ENCODE data around the gene MLLT6. TPM values are rescaled to one million over a fixed set of nuclear protein-coding genes. Genes with fewer than 3 reads are reported as not detected.
A peak's percentile ranks its signal among the peaks of the same experiment; 100 is the strongest.

The MLLT6 gene
- total RNA-seq, 4 donors from 2014 or later: 62.7 to 83.6 (median 73.0) TPM

DNA sequence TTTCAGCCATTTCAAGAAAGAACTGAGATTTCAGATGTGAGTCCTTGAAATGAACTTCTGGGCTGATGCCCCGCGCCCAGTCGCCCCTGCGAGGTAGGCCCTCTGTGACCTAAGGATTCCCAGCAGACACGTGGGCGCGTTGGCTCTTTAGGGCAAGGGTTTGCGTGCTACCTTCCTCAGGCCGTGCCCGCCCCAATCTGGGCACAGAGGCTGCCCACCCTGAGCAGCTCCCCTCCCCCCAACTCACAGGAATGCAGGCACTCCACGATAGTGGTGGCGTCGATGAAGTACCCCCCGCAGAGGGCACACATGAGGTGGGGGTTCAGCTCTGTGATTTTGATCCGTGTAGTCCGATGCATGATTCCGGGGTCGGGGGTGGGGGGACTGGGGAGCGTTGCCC is 35.0 kb downstream of the MLLT6 start:
- Histone ChIP-seq H3K9me3 (no peaks in the 10 kb centered on the region), H3K27ac (replicated peaks in 1 of 4) (no peak overlapping the region), H3K27me3 (no peaks in the 10 kb centered on the region), H3K4me1 (peaks cover 40 to 60% (median 53%) of the 10 kb centered on the region in 4 donors), H3K4me3 (no peak overlapping the region), H3K36me3 (peaks cover 10 to 52% (median 44%) of the 10 kb centered on the region in 4 donors)
- TF ChIP-seq POLR2AphosphoS5 (IDR thresholded peaks at IDR 0.05): no peak
- TF ChIP-seq POLR2A (IDR thresholded peaks at IDR 0.05; ENCODE audit: low read depth): no peak
- TF ChIP-seq CTCF (IDR thresholded peaks at IDR 0.05): no peak
- TF ChIP-seq EP300 (IDR thresholded peaks at IDR 0.05): no peak
- intact Hi-C loops (cut with DNase I): no loop called here
- no peak for DNase-seq (ENCODE audit: extremely low spot score)
- WGBS: 98% methylated on average over 18 of the region's 19 CpGs

DNA sequence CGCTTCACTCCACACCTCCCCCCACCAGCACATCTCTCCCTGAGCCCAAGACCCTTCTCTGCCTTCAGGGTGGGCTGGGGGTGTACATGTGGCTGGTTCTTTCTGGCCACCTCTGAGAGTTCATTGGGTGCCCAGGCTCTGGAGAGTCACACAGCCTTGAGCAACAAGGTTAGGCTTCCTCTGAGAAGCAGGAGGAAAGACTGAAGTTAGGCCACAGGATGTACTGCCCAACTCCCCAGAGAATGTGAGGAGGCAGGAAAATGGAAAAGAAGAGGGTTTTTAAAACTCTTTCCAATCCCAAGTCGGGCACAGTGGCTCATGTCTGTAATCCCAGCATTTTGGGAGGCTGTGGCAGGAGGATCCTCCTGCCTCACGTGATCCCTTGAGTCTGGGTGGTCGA is 35.7 kb downstream of the MLLT6 start:
- H3K27ac ChIP-seq (replicated peaks in 1 of 4): peak overlapping the region; percentile 81 to 89 (median 86)
- intact Hi-C loops (cut with DNase I): no loop called here
- no peak overlapping the region for H3K4me3 ChIP-seq
- H3K4me1 ChIP-seq: peaks cover 39 to 60% (median 52%) of the 10 kb centered on the region in 4 donors
- DNase-seq (ENCODE audit: extremely low spot score): no peak
- peaks cover 10 to 44% (median 40%) of the 10 kb centered on the region in 4 donors for H3K36me3 ChIP-seq
- TF ChIP-seq POLR2AphosphoS5 (IDR thresholded peaks at IDR 0.05) (no peak), EP300 (IDR thresholded peaks at IDR 0.05) (no peak), POLR2A (IDR thresholded peaks at IDR 0.05; ENCODE audit: low read depth) (no peak), CTCF (IDR thresholded peaks at IDR 0.05) (no peak)
- H3K27me3 ChIP-seq: no peaks in the 10 kb centered on the region
- WGBS: 84% methylated on average over 4 of the region's 4 CpGs
- H3K9me3 ChIP-seq: no peaks in the 10 kb centered on the region

- H3K36me3 ChIP-seq: peaks cover 10 to 38% (median 34%) of the 10 kb centered on the region in 4 donors
- intact Hi-C loops (cut with DNase I): no loop called here
- H3K27ac ChIP-seq (replicated peaks in 1 of 4): peak overlapping the region; percentile 81 to 89 (median 86)
- 38% methylated on average over 2 of the region's 5 CpGs for WGBS
- no peak for DNase-seq (ENCODE audit: extremely low spot score)
- H3K27me3 ChIP-seq: no peaks in the 10 kb centered on the region
- no peaks in the 10 kb centered on the region for H3K9me3 ChIP-seq
- H3K4me1 ChIP-seq: peaks cover 44 to 66% (median 58%) of the 10 kb centered on the region in 4 donors
- TF ChIP-seq CTCF (IDR thresholded peaks at IDR 0.05): no peak
- no peak for TF ChIP-seq POLR2AphosphoS5 (IDR thresholded peaks at IDR 0.05)
- TF ChIP-seq EP300 (IDR thresholded peaks at IDR 0.05): no peak
- no peak for TF ChIP-seq POLR2A (IDR thresholded peaks at IDR 0.05; ENCODE audit: low read depth)
- no peak overlapping the region for H3K4me3 ChIP-seq
Observed at GRCh38 chr17:38741461-38741860, 36.4 kb downstream of the MLLT6 start.

DNA sequence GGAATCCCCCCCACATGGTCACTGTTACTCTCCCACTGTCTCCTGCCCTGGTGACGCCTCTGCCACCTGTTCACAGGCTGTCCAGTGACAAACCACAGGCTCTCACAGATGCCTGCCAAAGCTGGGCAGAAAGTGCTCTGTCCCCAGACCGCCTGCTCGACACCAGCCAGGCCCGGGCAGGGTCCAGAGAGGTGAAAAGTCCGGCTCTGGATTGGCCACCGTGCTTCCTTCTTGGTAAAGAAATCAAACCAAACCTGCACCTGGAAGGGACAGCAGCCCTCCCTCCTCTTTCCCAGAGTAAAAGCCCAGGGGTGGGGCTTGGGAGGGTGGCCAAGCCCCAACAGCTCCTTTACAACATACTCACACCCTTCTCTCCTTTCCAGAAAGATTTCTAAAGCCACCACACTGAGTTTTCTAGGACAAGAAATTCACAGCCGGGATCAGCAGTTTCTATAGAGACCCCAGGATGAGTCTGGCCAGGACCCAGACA is 36.9 kb downstream of the MLLT6 start:
- H3K4me1 ChIP-seq: peaks cover 49 to 71% (median 63%) of the 10 kb centered on the region in 4 donors
- H3K36me3 ChIP-seq: peaks cover 10 to 34% (median 31%) of the 10 kb centered on the region in 4 donors
- peak overlapping the region; percentile 81 to 89 (median 86) for H3K27ac ChIP-seq (replicated peaks in 1 of 4)
- H3K4me3 ChIP-seq: peak overlapping the region; percentile 6 to 40 (median 26)
- no peak for DNase-seq (ENCODE audit: extremely low spot score)
- H3K9me3 ChIP-seq: no peaks in the 10 kb centered on the region
- intact Hi-C loops (cut with DNase I): no loop called here
- peak in 1 of 2 donors; percentile 4 for TF ChIP-seq POLR2AphosphoS5 (IDR thresholded peaks at IDR 0.05)
- TF ChIP-seq POLR2A (IDR thresholded peaks at IDR 0.05; ENCODE audit: low read depth): no peak
- 0% methylated on average over 4 of the region's 7 CpGs for WGBS
- H3K27me3 ChIP-seq: no peaks in the 10 kb centered on the region

DNA sequence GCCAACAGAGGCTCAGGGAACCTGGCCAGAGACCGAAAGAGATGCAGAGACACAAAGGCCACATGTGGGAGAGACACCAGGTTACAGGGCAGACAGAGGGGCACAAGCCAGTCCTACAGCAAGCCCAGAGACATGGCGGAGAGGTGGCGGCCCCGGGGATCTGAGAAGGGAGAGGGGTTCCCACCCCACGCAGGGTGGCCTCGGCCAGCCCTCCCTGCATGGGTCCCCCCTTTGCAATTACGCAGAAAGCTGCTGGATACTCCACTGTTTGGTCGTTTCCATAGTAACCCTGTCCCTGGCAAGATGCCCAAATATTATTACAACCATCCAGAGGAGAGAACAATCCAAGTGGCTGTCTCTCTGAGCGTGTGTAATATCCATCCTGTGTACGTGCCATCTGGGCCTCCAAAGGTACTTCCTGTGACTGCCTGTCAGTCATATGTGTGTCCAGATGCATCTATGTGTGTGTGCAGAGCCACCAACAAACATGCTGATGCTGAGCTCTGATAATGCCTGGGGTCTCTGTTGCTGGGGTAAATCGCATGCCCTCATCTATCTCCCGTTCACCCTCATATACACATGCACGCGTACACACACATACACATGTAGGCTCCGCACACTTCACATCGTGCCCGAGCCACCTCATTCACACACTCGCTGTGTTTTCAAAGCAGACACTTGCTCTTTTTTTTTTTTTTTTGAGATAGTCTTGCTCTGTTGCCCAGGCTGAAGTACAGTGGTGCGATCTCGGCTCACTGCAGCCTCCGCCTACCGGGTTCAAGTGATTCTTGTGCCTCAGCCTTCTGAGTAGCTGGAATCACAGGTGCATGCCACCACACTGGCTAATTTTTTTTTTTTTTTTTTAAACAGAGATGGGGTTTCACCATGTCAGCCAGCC is 37.6 kb downstream of the MLLT6 start:
- Histone ChIP-seq H3K36me3 (peaks cover 10 to 29% (median 25%) of the 10 kb centered on the region in 4 donors), H3K4me1 (peaks cover 53 to 78% (median 70%) of the 10 kb centered on the region in 4 donors), H3K9me3 (no peaks in the 10 kb centered on the region), H3K27ac (replicated peaks in 1 of 4) (peak overlapping the region; percentile 81 to 89 (median 86)), H3K27me3 (no peaks in the 10 kb centered on the region), H3K4me3 (peak overlapping the region; percentile 6 to 40 (median 26))
- TF ChIP-seq EP300 (IDR thresholded peaks at IDR 0.05): no peak
- no peak for TF ChIP-seq POLR2A (IDR thresholded peaks at IDR 0.05; ENCODE audit: low read depth)
- no peak for TF ChIP-seq CTCF (IDR thresholded peaks at IDR 0.05)
- peak; percentile 63 to 65 for TF ChIP-seq POLR2AphosphoS5 (IDR thresholded peaks at IDR 0.05)
- WGBS: 19% methylated on average over 21 of the region's 22 CpGs
- no peak for DNase-seq (ENCODE audit: extremely low spot score)
- intact Hi-C loops (cut with DNase I): no loop called here

Measured in esophagus muscularis mucosa (tissue), 4 donors.